HepG2 (cell line): ENCODE measurements around the gene RGS7. TPM values are rescaled to one million over a fixed set of nuclear protein-coding genes. Genes with fewer than 3 reads are reported as not detected.

Experiments used
- ATAC-seq: fragments of 200-7000 bp; cut with Tn5 transposase; 3 replicates; pipeline ENCODE4 v1.9.1; 2020; ENCODE audit warnings: mild to moderate bottlenecking, moderate library complexity
- BruUV-seq: library from RNA; stranded (reverse); fragments of 400-500 nt; replicated peaks from 2 replicates; lab custom pipeline; 2021; lab: Mats Ljungman, UMichigan
- CTCF ChIA-PET: fragments of 300-600 bp; formaldehyde crosslinking; extraction: SDS; loops from one replicate; lab custom pipeline; 2021; ENCODE audit warnings: low total read pairs, inconsistent platforms, low intra/inter-chr PET ratio; lab: Yijun Ruan, JAX
- POLR2A ChIA-PET: fragments of 350-600 bp; sonication (Branson Sonifier 250); formaldehyde crosslinking; loops from one replicate; lab custom pipeline; 2020; ENCODE audit warnings: antibody characterized with exemption, inconsistent platforms; lab: Yijun Ruan, JAX
- DNase-seq: peaks from one replicate; pipeline ENCODE4 v3.0.0-alpha.2; 2015; ENCODE audit warnings: low spot score
- FAIRE-seq: peaks from 3 replicates; lab custom pipeline; 2011; peaks lifted over from hg19 to GRCh38; lab: Jason Lieb, UNC
- H2AFZ ChIP-seq: one replicate; pipeline ENCODE4 v1.6.1; 2011; ENCODE audit warnings: low read length, inconsistent platforms
- H3K27ac ChIP-seq: fragments of 300-600 bp; 3 replicates; pipeline ENCODE4 v1.8.0; 2011; ENCODE audit warnings: mixed run types, mild to moderate bottlenecking, mixed read lengths, low read length, inconsistent platforms; ENCODE audit not compliant: insufficient read depth; ENCODE audit errors: extremely low read length
- H3K27me3 ChIP-seq, 2 experiments: fragments of 200-600 bp in 1 of 2; 2 replicates in 1 of 2; 3 replicates in 1 of 2; pipeline versions ENCODE4 v1.6.0 to v1.8.0; 2011; ENCODE audit warnings: low read length in 2 of 2, mild to moderate bottlenecking in 2 of 2, moderate library complexity in 2 of 2, inconsistent platforms in 1 of 2; ENCODE audit not compliant: insufficient read depth in 2 of 2, control insufficient read depth in 1 of 2
- H3K36me3 ChIP-seq, 2 experiments: fragments of 200-600 bp in 1 of 2; replicated peaks in 1 of 2; 2 replicates in 1 of 2; 3 replicates in 1 of 2; pipeline versions ENCODE4 v1.5.1 to v1.8.0; 2011; ENCODE audit warnings: low read length in 2 of 2, inconsistent platforms in 1 of 2; ENCODE audit not compliant: insufficient read depth in 2 of 2, control insufficient read depth in 1 of 2
- H3K4me1 ChIP-seq: 2 replicates; pipeline ENCODE4 v1.5.1; 2012; ENCODE audit warnings: low read length, inconsistent platforms; ENCODE audit not compliant: insufficient read depth
- H3K4me2 ChIP-seq: 2 replicates; pipeline ENCODE4 v1.6.0; 2011; ENCODE audit warnings: low read depth, low read length, inconsistent platforms
- H3K4me3 ChIP-seq, 3 experiments: fragments of 200-600 bp in 1 of 3; sonication (generic), shearing (Covaris generic) in 1 of 3; replicated peaks in 1 of 3; 2 replicates each; pipeline ENCODE4 v1.5.1; 2011 to 2016; ENCODE audit warnings: low read length in 3 of 3, inconsistent platforms in 2 of 3, low read depth in 2 of 3, mild to moderate bottlenecking in 2 of 3, control low read depth in 1 of 3, mixed read lengths in 1 of 3; ENCODE audit not compliant: insufficient read depth in 1 of 3
- H3K79me2 ChIP-seq: one replicate; pipeline ENCODE4 v1.6.1; 2011; ENCODE audit warnings: low read length, inconsistent platforms; ENCODE audit not compliant: insufficient read depth
- H3K9ac ChIP-seq: 2 replicates; pipeline ENCODE4 v1.6.0; 2011; ENCODE audit warnings: mild to moderate bottlenecking, low read depth, low read length, inconsistent platforms; ENCODE audit not compliant: insufficient read depth
- H3K9me3 ChIP-seq: 2 replicates; pipeline ENCODE4 v1.5.1; 2012; ENCODE audit warnings: mild to moderate bottlenecking, low read length
- H4K20me1 ChIP-seq: 2 replicates; pipeline ENCODE4 v1.6.0; 2011; ENCODE audit warnings: inconsistent platforms, mild to moderate bottlenecking, low read length, moderate library complexity; ENCODE audit not compliant: insufficient read depth
- BHLHE40 ChIP-seq: IDR thresholded peaks from 2 replicates; pipeline ENCODE4 v1.6.1; 2011; ENCODE audit warnings: low read length, improper control_type of control experiment
- DPF2 ChIP-seq: sonication (generic); formaldehyde crosslinking; IDR thresholded peaks from 2 replicates; pipeline ENCODE4 v1.4.0; 2020; ENCODE audit warnings: mild to moderate bottlenecking, low read depth, missing genetic modification reagents, borderline replicate concordance
- HBP1 ChIP-seq: IDR thresholded peaks from 2 replicates; pipeline ENCODE4 v1.6.1; 2016; ENCODE audit warnings: low read depth, control low read depth
- HDAC2 ChIP-seq: sonication (generic); formaldehyde crosslinking; IDR thresholded peaks from 2 replicates; pipeline ENCODE4 v1.4.0; 2020; ENCODE audit warnings: missing genetic modification reagents
- HNF4A ChIP-seq: sonication (generic); formaldehyde crosslinking; IDR thresholded peaks from 2 replicates; pipeline ENCODE4 v1.4.0; 2020; ENCODE audit warnings: missing genetic modification reagents
- KAT7 ChIP-seq: IDR thresholded peaks from 2 replicates; pipeline ENCODE4 v1.6.1; 2018; ENCODE audit warnings: borderline replicate concordance, missing compliant biosample characterization
- KDM3A ChIP-seq: IDR thresholded peaks from 2 replicates; pipeline ENCODE4 v1.6.1; 2018; ENCODE audit warnings: low read depth, missing compliant biosample characterization
- NFE2 ChIP-seq: sonication (generic); formaldehyde crosslinking; IDR thresholded peaks from 2 replicates; pipeline ENCODE4 v1.4.0; 2020; ENCODE audit warnings: missing genetic modification reagents
- SIX4 ChIP-seq: sonication (generic); formaldehyde crosslinking; IDR thresholded peaks from 2 replicates; pipeline ENCODE4 v1.4.0; 2020; ENCODE audit warnings: missing genetic modification reagents
- SOX5 ChIP-seq: IDR thresholded peaks from 2 replicates; pipeline ENCODE4 v1.6.1; 2016; ENCODE audit warnings: borderline replicate concordance
- STAG1 ChIP-seq: sonication (generic); formaldehyde crosslinking; IDR thresholded peaks from 2 replicates; pipeline ENCODE4 v1.4.0; 2020; ENCODE audit warnings: missing genetic modification reagents
- ZBTB42 ChIP-seq: sonication (generic); formaldehyde crosslinking; IDR thresholded peaks from 2 replicates; pipeline ENCODE4 v1.5.0; 2020; ENCODE audit warnings: mild to moderate bottlenecking, missing genetic modification reagents
- ZNF484 ChIP-seq: sonication (generic); formaldehyde crosslinking; IDR thresholded peaks from 2 replicates; pipeline ENCODE4 v1.5.1; 2020; ENCODE audit warnings: mild to moderate bottlenecking, low read depth, missing genetic modification reagents, borderline replicate concordance
- ZNF720 ChIP-seq: sonication (generic); formaldehyde crosslinking; IDR thresholded peaks from 2 replicates; pipeline ENCODE4 v1.4.0; 2020; ENCODE audit warnings: missing genetic modification reagents
- WGBS: methylation state at CpG from one replicate; pipeline ENCODE4 v1.1.6; 2017; ENCODE audit warnings: low lambda C conversion rate; 5-methylcytosine and 5-hydroxymethylcytosine counted together
- in situ Hi-C: cut with HindIII; loops from 2 replicates; pipeline ENCODE4 v1.10.0; 2017; ENCODE audit warnings: low pct_unique_long_range_greater_than_20kb; ENCODE audit not compliant: extremely low pct_ligation_motif_present
- intact Hi-C: fragments of 100-400 bp; cut with micrococcal nuclease; formaldehyde crosslinking; loops from one replicate; pipeline ENCODE4 v1.10.0; 2022; ENCODE audit not compliant: unreplicated experiment
- polyA plus RNA-seq, 8 experiments: library from polyadenylated mRNA; depleted of rRNA in 3 of 8; stranded (reverse) in 7 of 8; unstranded in 1 of 8; fragments of >200 nt; fragmentation: Illumina TruSeq in 4 of 8; extraction: Trizol in 4 of 8; gene quantifications; 2 replicates each; pipeline versions ENCODE4 v1.2.1 to v1.2.3, GENCODE V29; 2011 to 2016; ENCODE audit warnings: low read depth in 4 of 8, missing spikeins in 1 of 8, mixed read lengths in 1 of 8; ENCODE audit not compliant: insufficient read depth in 1 of 8
- total RNA-seq, 5 experiments: library from RNA; depleted of rRNA; stranded (reverse); fragments of >200 nt; fragmentation: Illumina TruSeq; extraction: Trizol; gene quantifications; 2 replicates each; pipeline ENCODE4 v1.2.3, GENCODE V29; 2016; ENCODE audit warnings: low read depth in 1 of 5

The RGS7 gene
- total and polyA plus RNA-seq, 2 of the 13 experiments (the other 11 are each of a cell fraction or from before 2014, with no cell fraction given): not detected

GRCh38 chr1:241376701-241377100 is 19.7 kb upstream of the RGS7 start (continued):
- TF ChIP-seq BHLHE40: no peak
- no peak for TF ChIP-seq ZNF720 (CRISPR knock-in tag)

GRCh38 chr1:241375886-241376285 is 18.9 kb upstream of the RGS7 start:
- 0% methylated on average over 3 of the region's 3 CpGs for WGBS

GRCh38 chr1:241366196-241366595 is 9.2 kb upstream of the RGS7 start:
- BruUV-seq: no TSS peak
- TF ChIP-seq KDM3A (CRISPR knock-in tag) (no peak), DPF2 (CRISPR knock-in tag) (no peak), HNF4A (CRISPR knock-in tag) (no peak), SIX4 (CRISPR knock-in tag) (no peak), ZNF484 (CRISPR knock-in tag) (no peak), HBP1 (CRISPR knock-in tag) (no peak), NFE2 (CRISPR knock-in tag) (no peak), STAG1 (no peak), KAT7 (no peak), ZBTB42 (no peak), SOX5 (no peak)
- no peak overlapping the region for H3K27ac ChIP-seq
- intact Hi-C loops: no loop called here
- no peak for ATAC-seq
- FAIRE-seq: no peak
- CTCF ChIA-PET: no interaction called here
- H3K4me1 ChIP-seq: no peaks in the 10 kb centered on the region
- H3K79me2 ChIP-seq: no peaks in the 10 kb centered on the region
- no peak for DNase-seq
- no peaks in the 10 kb centered on the region for H3K36me3 ChIP-seq
- no peak overlapping the region for H2AFZ ChIP-seq
- H3K4me2 ChIP-seq: no peak overlapping the region
- H3K9ac ChIP-seq: no peak overlapping the region
- H3K4me3 ChIP-seq: no peak overlapping the region
- 14% methylated on average over 4 of the region's 4 CpGs for WGBS
- POLR2A ChIA-PET: no interaction called here
- in situ Hi-C loops: no loop called here
- H3K9me3 ChIP-seq: no peaks in the 10 kb centered on the region
- H4K20me1 ChIP-seq: no peaks in the 10 kb centered on the region
- H3K27me3 ChIP-seq: no peaks in the 10 kb centered on the region

More at GRCh38 chr1:241375886-241376285, 18.9 kb upstream of the RGS7 start:
- in situ Hi-C loops: no loop called here
- Histone ChIP-seq H3K79me2 (no peaks in the 10 kb centered on the region), H3K27ac (no peak overlapping the region), H2AFZ (no peak overlapping the region), H3K36me3 (no peaks in the 10 kb centered on the region), H3K4me2 (no peak overlapping the region), H4K20me1 (no peaks in the 10 kb centered on the region), H3K9me3 (no peaks in the 10 kb centered on the region), H3K4me3 (no peak overlapping the region), H3K9ac (no peak overlapping the region), H3K4me1 (no peaks in the 10 kb centered on the region), H3K27me3 (no peaks in the 10 kb centered on the region)
- POLR2A ChIA-PET: no interaction called here
- FAIRE-seq (no peak), ATAC-seq (no peak), DNase-seq (no peak)
- no peak for TF ChIP-seq HDAC2 (CRISPR knock-in tag)
- no TSS peak for BruUV-seq
- CTCF ChIA-PET: no interaction called here
- intact Hi-C loops: no loop called here
